B cell (primary cell): Measurements from ENCODE around the gene ABCA13. TPM values are rescaled to one million over a fixed set of nuclear protein-coding genes. Genes with fewer than 3 reads are reported as not detected.

Experiments used
- ATAC-seq: fragments of 200-7000 bp; cut with Tn5 transposase; one replicate; pipeline ENCODE4 v1.10.0; 2021; ENCODE audit warnings: low read depth, mild to moderate bottlenecking, moderate number of reproducible peaks, moderate library complexity
- CTCF ChIA-PET: fragments of 350-600 bp; sonication (Branson Sonifier 250); formaldehyde crosslinking; loops from one replicate; lab custom pipeline; 2021; ENCODE audit warnings: antibody characterized with exemption, inconsistent platforms; lab: Charles Lee
- POLR2A ChIA-PET: fragments of 350-600 bp; sonication (Branson Sonifier 250); formaldehyde crosslinking; loops from one replicate; lab custom pipeline; 2021; ENCODE audit warnings: antibody characterized with exemption; lab: Charles Lee
- DNase-seq: peaks from one replicate; pipeline ENCODE4 v3.0.0; 2013
- H2AFZ ChIP-seq: 2 replicates; pipeline ENCODE4 v1.6.1; 2012; ENCODE audit warnings: mild to moderate bottlenecking, low read depth, low read length; ENCODE audit not compliant: insufficient read depth, poor library complexity, severe bottlenecking
- H3K27ac ChIP-seq, 2 donors: 1 replicate in 1 of 2; 2 replicates in 1 of 2; pipeline ENCODE4 v1.5.1; 2012 to 2013; ENCODE audit warnings: low read length in 2 of 2, mild to moderate bottlenecking in 2 of 2, moderate library complexity in 1 of 2
- H3K27me3 ChIP-seq, 4 experiments: fragments of 200-600 bp in 1 of 4; sonication (generic) in 1 of 4; replicated peaks in 1 of 4; 1 replicate in 2 of 4; 2 replicates in 2 of 4; pipeline versions ENCODE4 v1.6.1 to v1.7.0; 2013 to 2016; ENCODE audit warnings: low read length in 3 of 4, mild to moderate bottlenecking in 2 of 4, mixed read lengths in 1 of 4, moderate library complexity in 1 of 4; ENCODE audit not compliant: insufficient read depth in 4 of 4, control insufficient read depth in 3 of 4; ENCODE audit errors: control extremely low read depth in 1 of 4
- H3K36me3 ChIP-seq, 2 experiments: replicated peaks in 1 of 2; 1 replicate in 1 of 2; 2 replicates in 1 of 2; pipeline versions ENCODE4 v1.6.1 to v1.7.1; 2013; ENCODE audit warnings: low read length in 1 of 2; ENCODE audit not compliant: insufficient read depth in 2 of 2, control insufficient read depth in 1 of 2; ENCODE audit errors: control extremely low read depth in 1 of 2, extremely low read depth in 1 of 2
- H3K4me1 ChIP-seq, 2 donors: fragments of 200-600 bp in 1 of 2; sonication (generic) in 1 of 2; 1 replicate in 1 of 2; 2 replicates in 1 of 2; pipeline versions ENCODE4 v1.5.1 to v1.6.1; 2013 to 2017; ENCODE audit warnings: low read length in 2 of 2; ENCODE audit not compliant: control insufficient read depth in 2 of 2, insufficient read depth in 2 of 2
- H3K4me2 ChIP-seq: replicated peaks from 2 replicates; pipeline ENCODE3; 2012; ENCODE audit warnings: mild to moderate bottlenecking, low read depth, low read length; ENCODE audit not compliant: poor library complexity, severe bottlenecking
- H3K4me3 ChIP-seq, 5 experiments: fragments of 200-600 bp in 1 of 5; sonication (generic) in 1 of 5; 1 replicate in 3 of 5; 2 replicates in 2 of 5; pipeline versions ENCODE4 v1.5.1 to v1.7.0; 2011 to 2016; ENCODE audit warnings: low read length in 4 of 5, mild to moderate bottlenecking in 4 of 5, low read depth in 2 of 5, control low read depth in 1 of 5, moderate library complexity in 1 of 5; ENCODE audit not compliant: insufficient read depth in 1 of 5; ENCODE audit errors: control extremely low read depth in 1 of 5, extremely low read depth in 1 of 5
- H3K79me2 ChIP-seq: fragments of 200-600 bp; sonication (generic); one replicate; pipeline ENCODE4 v1.6.0; 2016; ENCODE audit warnings: low read length; ENCODE audit not compliant: control insufficient read depth, insufficient read depth
- H3K9ac ChIP-seq: fragments of 200-600 bp; sonication (generic); 2 replicates; pipeline ENCODE4 v1.6.1; 2017; ENCODE audit warnings: mild to moderate bottlenecking, low read length, moderate library complexity
- H3K9me3 ChIP-seq, 3 donors: one replicate each; pipeline versions ENCODE4 v1.6.1 to v1.7.1; 2013; ENCODE audit warnings: low read length in 2 of 3; ENCODE audit not compliant: control insufficient read depth in 2 of 3, insufficient read depth in 1 of 3; ENCODE audit errors: control extremely low read depth in 1 of 3
- H4K20me1 ChIP-seq: 2 replicates; pipeline ENCODE4 v1.6.0; 2012; ENCODE audit warnings: mild to moderate bottlenecking, low read length; ENCODE audit not compliant: insufficient read depth, control insufficient read depth, poor library complexity, severe bottlenecking
- H3K27ac Mint-ChIP-seq: one replicate; pipeline ENCODE4 v1.8.0; 2021; ENCODE audit warnings: mixed read lengths
- H3K27me3 Mint-ChIP-seq: one replicate; pipeline ENCODE4 v1.8.0; 2021; ENCODE audit warnings: mixed read lengths
- H3K4me1 Mint-ChIP-seq: one replicate; pipeline ENCODE4 v1.8.0; 2021; ENCODE audit warnings: mixed read lengths
- H3K4me3 Mint-ChIP-seq: one replicate; pipeline ENCODE4 v1.8.0; 2021; ENCODE audit warnings: mixed read lengths
- H3K9me3 Mint-ChIP-seq: one replicate; pipeline ENCODE4 v1.8.0; 2022; ENCODE audit warnings: mixed read lengths; ENCODE audit not compliant: insufficient read depth
- EZH2 ChIP-seq: IDR thresholded peaks from 2 replicates; pipeline ENCODE4 v1.6.1; 2012; ENCODE audit warnings: borderline replicate concordance, low read depth, mild to moderate bottlenecking, moderate library complexity, low read length; ENCODE audit not compliant: insufficient read depth, poor library complexity, severe bottlenecking
- WGBS: methylation state at CpG from one replicate; pipeline ENCODE4 v1.1.5; 2013; ENCODE audit warnings: missing lambda C conversion rate; ENCODE audit not compliant: insufficient coverage; 5-methylcytosine and 5-hydroxymethylcytosine counted together
- intact Hi-C: fragments of 100-400 bp; cut with micrococcal nuclease; formaldehyde crosslinking; loops from one replicate; pipeline ENCODE4 v1.10.0; 2022
- polyA plus RNA-seq: library from polyadenylated mRNA; depleted of rRNA; stranded (reverse); fragments of >200 nt; gene quantifications from 2 replicates; pipeline ENCODE4 v1.2.3, GENCODE V29; 2012
- total RNA-seq, 2 donors: library from RNA; stranded (reverse); fragments of 120-200 nt in 1 of 2; gene quantifications; 1 replicate in 1 of 2; 2 replicates in 1 of 2; pipeline versions ENCODE4 v1.2.3 to v1.2.4, GENCODE V29; 2013 to 2022
- TF ChIP-seq, protein P1 (sequence below): fragments of 200-600 bp; IDR thresholded peaks from one replicate; pipeline ENCODE4 v1.8.0; 2022; ENCODE audit warnings: antibody characterized with exemption, mild to moderate bottlenecking

ABCA13 gene
- total and polyA plus RNA-seq, 2 donors (not counting 1 experiment from before 2014, with no cell fraction given): not detected

DNA sequence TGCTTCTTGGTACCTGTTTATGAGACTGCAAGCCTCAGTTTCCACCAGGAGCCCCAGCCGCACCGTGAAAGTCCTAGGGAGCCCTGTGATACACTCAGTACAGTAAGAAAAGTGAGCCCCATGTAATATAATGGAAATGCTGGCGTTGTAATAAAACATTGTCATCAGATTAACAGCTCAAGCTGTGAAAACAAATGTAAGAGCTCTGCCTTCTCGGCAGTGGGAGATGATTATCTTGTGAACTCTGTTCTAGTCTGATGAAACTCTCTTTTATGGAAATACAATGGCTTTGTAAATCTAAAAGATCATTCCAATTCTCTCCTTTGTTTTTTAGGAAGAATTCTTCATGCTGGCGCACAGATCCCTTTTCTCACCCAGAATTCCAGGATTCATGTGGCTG, 299.9 kb downstream of the ABCA13 start:
- H4K20me1 ChIP-seq: no peaks in the 10 kb centered on the region
- no peaks in the 10 kb centered on the region for H3K4me1 Mint-ChIP-seq
- H3K27ac Mint-ChIP-seq: no peak overlapping the region
- no peaks in the 10 kb centered on the region for H3K27me3 ChIP-seq
- no peaks in the 10 kb centered on the region for H3K36me3 ChIP-seq
- no peaks in the 10 kb centered on the region for H3K27me3 Mint-ChIP-seq
- no CpG with 5 or more reads among the region's 5 CpGs for WGBS
- ChIA-PET POLR2A (no interaction called here), CTCF (no interaction called here)
- H3K9me3 ChIP-seq: no peaks in the 10 kb centered on the region
- no peak for TF ChIP-seq EZH2
- TF ChIP-seq, protein P1, sequence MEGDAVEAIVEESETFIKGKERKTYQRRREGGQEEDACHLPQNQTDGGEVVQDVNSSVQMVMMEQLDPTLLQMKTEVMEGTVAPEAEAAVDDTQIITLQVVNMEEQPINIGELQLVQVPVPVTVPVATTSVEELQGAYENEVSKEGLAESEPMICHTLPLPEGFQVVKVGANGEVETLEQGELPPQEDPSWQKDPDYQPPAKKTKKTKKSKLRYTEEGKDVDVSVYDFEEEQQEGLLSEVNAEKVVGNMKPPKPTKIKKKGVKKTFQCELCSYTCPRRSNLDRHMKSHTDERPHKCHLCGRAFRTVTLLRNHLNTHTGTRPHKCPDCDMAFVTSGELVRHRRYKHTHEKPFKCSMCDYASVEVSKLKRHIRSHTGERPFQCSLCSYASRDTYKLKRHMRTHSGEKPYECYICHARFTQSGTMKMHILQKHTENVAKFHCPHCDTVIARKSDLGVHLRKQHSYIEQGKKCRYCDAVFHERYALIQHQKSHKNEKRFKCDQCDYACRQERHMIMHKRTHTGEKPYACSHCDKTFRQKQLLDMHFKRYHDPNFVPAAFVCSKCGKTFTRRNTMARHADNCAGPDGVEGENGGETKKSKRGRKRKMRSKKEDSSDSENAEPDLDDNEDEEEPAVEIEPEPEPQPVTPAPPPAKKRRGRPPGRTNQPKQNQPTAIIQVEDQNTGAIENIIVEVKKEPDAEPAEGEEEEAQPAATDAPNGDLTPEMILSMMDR: no peak
- H3K79me2 ChIP-seq: no peaks in the 10 kb centered on the region
- DNase-seq (no peak), ATAC-seq (no peak)
- H3K4me2 ChIP-seq: no peak overlapping the region
- no peak overlapping the region for H3K4me3 Mint-ChIP-seq
- no peak overlapping the region for H2AFZ ChIP-seq
- no peaks in the 10 kb centered on the region for H3K9me3 Mint-ChIP-seq
- H3K27ac ChIP-seq: no peak overlapping the region
- no peak overlapping the region for H3K4me3 ChIP-seq
- no peaks in the 10 kb centered on the region for H3K4me1 ChIP-seq
- H3K9ac ChIP-seq: no peak overlapping the region
- intact Hi-C loops: no loop called here

DNA sequence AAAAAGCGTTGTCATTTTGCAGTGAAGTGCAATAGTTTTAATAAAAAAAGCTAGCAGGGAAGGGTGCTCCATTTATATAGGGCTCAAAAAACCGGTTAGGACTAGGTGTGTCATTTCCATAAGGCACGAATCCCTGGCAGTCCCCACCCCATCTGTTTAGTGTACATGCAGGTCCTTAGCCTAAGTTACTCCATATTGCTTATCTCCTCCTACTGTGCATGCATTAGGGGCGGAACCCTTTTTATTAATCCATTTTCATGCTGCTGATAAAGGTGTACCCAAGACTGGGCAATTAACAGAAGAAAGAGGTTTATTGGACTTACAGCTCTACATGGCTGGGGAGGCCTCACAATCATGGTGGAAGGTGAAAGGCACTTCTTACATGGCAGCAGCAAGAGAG, 301.4 kb downstream of the ABCA13 start:
- no peak overlapping the region for H3K4me2 ChIP-seq
- H3K27me3 Mint-ChIP-seq: no peaks in the 10 kb centered on the region
- no peaks in the 10 kb centered on the region for H3K4me1 ChIP-seq
- no peak for DNase-seq
- H3K4me3 Mint-ChIP-seq: no peak overlapping the region
- no peak for ATAC-seq
- H3K27ac ChIP-seq: no peak overlapping the region
- no peaks in the 10 kb centered on the region for H3K9me3 ChIP-seq
- H3K9ac ChIP-seq: no peak overlapping the region
- TF ChIP-seq EZH2: no peak
- TF ChIP-seq, protein P1: no peak
- no peaks in the 10 kb centered on the region for H4K20me1 ChIP-seq
- H3K36me3 ChIP-seq: no peaks in the 10 kb centered on the region
- no peaks in the 10 kb centered on the region for H3K79me2 ChIP-seq
- no peaks in the 10 kb centered on the region for H3K9me3 Mint-ChIP-seq
- 92% methylated on average over 2 of the region's 4 CpGs for WGBS
- H3K27ac Mint-ChIP-seq: no peak overlapping the region
- H3K4me1 Mint-ChIP-seq: no peaks in the 10 kb centered on the region
- ChIA-PET CTCF (no interaction called here), POLR2A (no interaction called here)
- intact Hi-C loops: no loop called here
- H2AFZ ChIP-seq: no peak overlapping the region
- no peak overlapping the region for H3K4me3 ChIP-seq
- no peaks in the 10 kb centered on the region for H3K27me3 ChIP-seq
